Measurements from ENCODE around the gene METAP1D. TPM values are rescaled to one million over a fixed set of nuclear protein-coding genes. Genes with fewer than 3 reads are reported as not detected.

METAP1D gene
- total RNA-seq, 1 experiment from 2014 or later: 11.3 TPM

- H3K4me3 ChIP-seq: no peak overlapping the region
- H3K4me1 ChIP-seq (replicated peaks): no peaks in the 10 kb centered on the region
- no peaks in the 10 kb centered on the region for H3K9me3 ChIP-seq (replicated peaks)
- no peaks in the 10 kb centered on the region for H3K36me3 ChIP-seq
- DNase-seq (ENCODE audit: low read depth in 1 of 2, low spot score in 2 of 2): no peak
- H3K27me3 ChIP-seq (replicated peaks): no peaks in the 10 kb centered on the region
- no peak overlapping the region for H3K27ac ChIP-seq
Measured at GRCh38 chr2:172011812-172012575, 12.2 kb downstream of the METAP1D start.

- H3K4me1 ChIP-seq (replicated peaks): no peaks in the 10 kb centered on the region
- no peaks in the 10 kb centered on the region for H3K36me3 ChIP-seq
- no peak overlapping the region for H3K27ac ChIP-seq
- no peak overlapping the region for H3K4me3 ChIP-seq
- H3K27me3 ChIP-seq (replicated peaks): no peaks in the 10 kb centered on the region
- H3K9me3 ChIP-seq (replicated peaks): no peaks in the 10 kb centered on the region
- no peak for DNase-seq (ENCODE audit: low read depth in 1 of 2, low spot score in 2 of 2)
Measured at GRCh38 chr2:172012677-172013391, 13.1 kb downstream of the METAP1D start.

GRCh38 chr2:172013396-172013795 is 13.6 kb downstream of the METAP1D start:
- H3K36me3 ChIP-seq: no peaks in the 10 kb centered on the region
- H3K4me3 ChIP-seq: no peak overlapping the region
- no peak overlapping the region for H3K27ac ChIP-seq
- no peaks in the 10 kb centered on the region for H3K4me1 ChIP-seq (replicated peaks)
- no peaks in the 10 kb centered on the region for H3K27me3 ChIP-seq (replicated peaks)
- H3K9me3 ChIP-seq (replicated peaks): no peaks in the 10 kb centered on the region
- DNase-seq (ENCODE audit: low read depth in 1 of 2, low spot score in 2 of 2): no peak

- peak in 1 of 2 experiments; percentile 31 for DNase-seq (ENCODE audit: low read depth in 1 of 2, low spot score in 2 of 2)
- no peaks in the 10 kb centered on the region for H3K36me3 ChIP-seq
- H3K27me3 ChIP-seq (replicated peaks): no peaks in the 10 kb centered on the region
- H3K9me3 ChIP-seq (replicated peaks): no peaks in the 10 kb centered on the region
- H3K4me3 ChIP-seq: no peak overlapping the region
- peaks cover 27% of the 10 kb centered on the region for H3K4me1 ChIP-seq (replicated peaks)
- peak overlapping the region; percentile 9; the same call in 1 of the 2 replicates for H3K27ac ChIP-seq
Measured at GRCh38 chr2:172021074-172021931, 21.6 kb downstream of the METAP1D start.

GRCh38 chr2:172021955-172022354 is 22.2 kb downstream of the METAP1D start:
- peak overlapping the region; percentile 9; the same call in 1 of the 2 replicates for H3K27ac ChIP-seq
- no peaks in the 10 kb centered on the region for H3K36me3 ChIP-seq
- DNase-seq (ENCODE audit: low read depth in 1 of 2, low spot score in 2 of 2): peak; percentile 63 to 65
- H3K9me3 ChIP-seq (replicated peaks): no peaks in the 10 kb centered on the region
- H3K27me3 ChIP-seq (replicated peaks): no peaks in the 10 kb centered on the region
- no peak overlapping the region for H3K4me3 ChIP-seq
- peaks cover 27% of the 10 kb centered on the region for H3K4me1 ChIP-seq (replicated peaks)

GRCh38 chr2:172031536-172031935 is 31.8 kb downstream of the METAP1D start:
- H3K4me1 ChIP-seq (replicated peaks): no peaks in the 10 kb centered on the region
- no peak for DNase-seq (ENCODE audit: low read depth in 1 of 2, low spot score in 2 of 2)
- no peaks in the 10 kb centered on the region for H3K36me3 ChIP-seq
- no peaks in the 10 kb centered on the region for H3K27me3 ChIP-seq (replicated peaks)
- no peak overlapping the region for H3K4me3 ChIP-seq
- H3K9me3 ChIP-seq (replicated peaks): no peaks in the 10 kb centered on the region
- no peak overlapping the region for H3K27ac ChIP-seq

- no peaks in the 10 kb centered on the region for H3K36me3 ChIP-seq
- H3K9me3 ChIP-seq (replicated peaks): no peaks in the 10 kb centered on the region
- no peak overlapping the region for H3K4me3 ChIP-seq
- no peak for DNase-seq (ENCODE audit: low read depth in 1 of 2, low spot score in 2 of 2)
- peaks cover 13% of the 10 kb centered on the region for H3K4me1 ChIP-seq (replicated peaks)
- H3K27me3 ChIP-seq (replicated peaks): no peaks in the 10 kb centered on the region
- 0 out of 2 replicates have a peak overlapping the region, but pooled peaks have one; percentile 8 for H3K27ac ChIP-seq
Measured at GRCh38 chr2:172038121-172038520, 38.4 kb downstream of the METAP1D start.

GRCh38 chr2:172038604-172039003 is 38.9 kb downstream of the METAP1D start:
- no peaks in the 10 kb centered on the region for H3K9me3 ChIP-seq (replicated peaks)
- DNase-seq (ENCODE audit: low read depth in 1 of 2, low spot score in 2 of 2): no peak
- H3K4me3 ChIP-seq: no peak overlapping the region
- no peaks in the 10 kb centered on the region for H3K27me3 ChIP-seq (replicated peaks)
- peaks cover 13% of the 10 kb centered on the region for H3K4me1 ChIP-seq (replicated peaks)
- H3K36me3 ChIP-seq: no peaks in the 10 kb centered on the region
- no peak overlapping the region for H3K27ac ChIP-seq

GRCh38 chr2:172039011-172039704 is 39.4 kb downstream of the METAP1D start:
- no peaks in the 10 kb centered on the region for H3K9me3 ChIP-seq (replicated peaks)

GRCh38 chr2:172040311-172040710 is 40.6 kb downstream of the METAP1D start:
- Histone ChIP-seq H3K4me1 (replicated peaks) (peaks cover 13% of the 10 kb centered on the region), H3K27ac (no peak overlapping the region), H3K27me3 (replicated peaks) (no peaks in the 10 kb centered on the region), H3K9me3 (replicated peaks) (no peaks in the 10 kb centered on the region), H3K36me3 (no peaks in the 10 kb centered on the region), H3K4me3 (no peak overlapping the region)
- no peak for DNase-seq (ENCODE audit: low read depth in 1 of 2, low spot score in 2 of 2)

More at GRCh38 chr2:172039011-172039704, 39.4 kb downstream of the METAP1D start:
- Histone ChIP-seq H3K36me3 (no peaks in the 10 kb centered on the region), H3K4me3 (no peak overlapping the region), H3K27ac (no peak overlapping the region), H3K4me1 (replicated peaks) (peaks cover 13% of the 10 kb centered on the region), H3K27me3 (replicated peaks) (no peaks in the 10 kb centered on the region)
- no peak for DNase-seq (ENCODE audit: low read depth in 1 of 2, low spot score in 2 of 2)

GRCh38 chr2:172046080-172046678 is 46.4 kb downstream of the METAP1D start:
- H3K4me1 ChIP-seq (replicated peaks): no peaks in the 10 kb centered on the region
- H3K27ac ChIP-seq: no peak overlapping the region
- no peak overlapping the region for H3K4me3 ChIP-seq
- DNase-seq (ENCODE audit: low read depth in 1 of 2, low spot score in 2 of 2): no peak
- no peaks in the 10 kb centered on the region for H3K9me3 ChIP-seq (replicated peaks)
- H3K27me3 ChIP-seq (replicated peaks): no peaks in the 10 kb centered on the region
- H3K36me3 ChIP-seq: no peaks in the 10 kb centered on the region

GRCh38 chr2:172046866-172047565 is 47.3 kb downstream of the METAP1D start:
- Histone ChIP-seq H3K4me3 (no peak overlapping the region), H3K27me3 (replicated peaks) (no peaks in the 10 kb centered on the region), H3K4me1 (replicated peaks) (no peaks in the 10 kb centered on the region), H3K9me3 (replicated peaks) (no peaks in the 10 kb centered on the region), H3K36me3 (no peaks in the 10 kb centered on the region), H3K27ac (no peak overlapping the region)
- DNase-seq (ENCODE audit: low read depth in 1 of 2, low spot score in 2 of 2): no peak
